ENCODE results near the gene MTHFD1. TPM values are rescaled to one million over a fixed set of nuclear protein-coding genes. Genes with fewer than 3 reads are reported as not detected.

The MTHFD1 gene
- total and polyA plus RNA-seq, 9 of the 15 experiments (the other 6 are each of a cell fraction or from before 2014, with no cell fraction given), result 66.7 to 158 (median 90.9) TPM

DNA sequence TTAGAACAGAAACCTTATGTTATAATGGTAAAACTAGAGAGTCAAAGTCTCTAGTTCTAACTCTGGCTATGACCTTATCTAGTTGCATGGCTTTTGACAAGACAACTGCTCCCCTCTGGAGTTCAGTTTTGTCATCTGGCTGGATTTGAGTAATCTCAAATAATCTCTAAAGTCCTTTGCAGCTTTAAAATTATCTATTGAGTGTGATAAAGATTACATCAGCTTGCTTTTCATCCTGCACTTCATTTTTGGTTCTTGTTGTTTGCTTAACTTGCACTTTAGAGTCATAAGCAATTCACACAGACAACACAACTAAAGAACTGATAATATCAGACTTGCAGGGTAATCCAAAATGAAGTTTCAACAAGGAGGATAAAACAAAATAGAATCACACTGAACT, 79.4 kb downstream of the MTHFD1 start:
- CTCF ChIA-PET (ENCODE audit: low intra/inter-chr PET ratio), result no interaction called here
- in situ Hi-C loops (cut with MboI), result loop anchor here (10.0 kb wide), 1 partner anchor 123 kb away; no protein-coding TSS in a partner anchor

DNA sequence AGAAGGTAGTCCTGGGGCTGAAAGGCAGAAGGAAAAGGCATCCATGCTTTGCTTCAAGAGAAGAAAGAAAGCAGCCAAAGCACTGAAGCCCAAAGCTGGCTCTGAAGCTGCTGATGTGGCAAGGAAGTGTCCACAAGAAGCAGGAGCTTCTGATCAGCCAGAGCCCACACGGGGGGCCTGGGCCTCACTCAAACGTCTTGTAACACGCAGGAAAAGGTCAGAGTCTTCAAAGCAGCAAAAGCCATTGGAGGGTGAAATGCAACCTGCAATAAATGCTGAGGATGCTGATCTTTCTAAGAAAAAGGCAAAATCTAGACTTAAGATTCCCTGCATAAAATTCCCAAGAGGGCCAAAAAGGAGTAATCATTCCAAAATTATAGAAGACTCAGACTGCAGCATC, 80.3 kb downstream of the MTHFD1 start:
- no peaks in the 10 kb centered on the region for H3K27me3 ChIP-seq (ENCODE audit: control insufficient read depth in 2 of 2, insufficient read depth in 2 of 2, low read length in 2 of 2)
- H3K9me3 ChIP-seq (replicated peaks; ENCODE audit: control insufficient read depth, insufficient read depth, low read depth, low read length), result no peaks in the 10 kb centered on the region
- no peak overlapping the region for H3K4me3 ChIP-seq
- intact Hi-C loops (cut with micrococcal nuclease), result loop anchor here (5.0 kb wide), 1 partner anchor 39 kb away; no protein-coding TSS in a partner anchor
- no peak overlapping the region for H3K9ac ChIP-seq (ENCODE audit: insufficient read depth in 1 of 2, low read depth in 2 of 2, low read length in 2 of 2)
- no peaks in the 10 kb centered on the region for H3K79me2 ChIP-seq (ENCODE audit: control insufficient read depth, insufficient read depth, low read length)
- DNase-seq (ENCODE audit: extremely low read depth in 1 of 4, low spot score in 3 of 4) (no peak), FAIRE-seq (no peak), ATAC-seq (no peak)
- ChIA-PET POLR2A (interaction anchor here (0.6 kb wide), 1 partner anchor 81 kb away, joined by 3 read pairs; no protein-coding TSS in a partner anchor), CTCF (ENCODE audit: low intra/inter-chr PET ratio) (no interaction called here)
- peaks cover 8 to 9% of the 10 kb centered on the region in 2 experiments; a peak in 4 of 5 replicates for H3K4me1 ChIP-seq (replicated peaks in 1 of 2; ENCODE audit: control insufficient read depth in 2 of 2, insufficient read depth in 2 of 2, low read length in 2 of 2)
- H3K9me1 ChIP-seq (ENCODE audit: control insufficient read depth, insufficient read depth, low read length), result no peaks in the 10 kb centered on the region
- H3K4me2 ChIP-seq (ENCODE audit: insufficient read depth, low read length), result no peak overlapping the region
- WGBS (ENCODE audit: insufficient coverage, low coverage, missing lambda C conversion rate), result 21% methylated on average over 3 of the region's 3 CpGs
- in situ Hi-C loops (cut with MboI), result loop anchor here (10.0 kb wide), 1 partner anchor 124 kb away; no protein-coding TSS in a partner anchor
- no peaks in the 10 kb centered on the region for H3K36me3 ChIP-seq (ENCODE audit: control insufficient read depth, insufficient read depth, low read length)
- H4K20me1 ChIP-seq (replicated peaks; ENCODE audit: control insufficient read depth, insufficient read depth, low read length), result no peaks in the 10 kb centered on the region; the same call in 1 of the 2 replicates
- BruUV-seq (replicated peaks), result no TSS peak
- no peak overlapping the region for H3K27ac ChIP-seq (ENCODE audit: extremely low read depth, low read depth, low read length)
- H2AFZ ChIP-seq (ENCODE audit: low read depth, low read length), result no peak overlapping the region
- no peak for TF ChIP-seq ZNF12 (CRISPR knock-in tag; IDR thresholded peaks at IDR 0.05)
- TF ChIP-seq ZBTB9 (CRISPR knock-in tag; IDR thresholded peaks at IDR 0.05), result no peak
- TF ChIP-seq, protein P1, sequence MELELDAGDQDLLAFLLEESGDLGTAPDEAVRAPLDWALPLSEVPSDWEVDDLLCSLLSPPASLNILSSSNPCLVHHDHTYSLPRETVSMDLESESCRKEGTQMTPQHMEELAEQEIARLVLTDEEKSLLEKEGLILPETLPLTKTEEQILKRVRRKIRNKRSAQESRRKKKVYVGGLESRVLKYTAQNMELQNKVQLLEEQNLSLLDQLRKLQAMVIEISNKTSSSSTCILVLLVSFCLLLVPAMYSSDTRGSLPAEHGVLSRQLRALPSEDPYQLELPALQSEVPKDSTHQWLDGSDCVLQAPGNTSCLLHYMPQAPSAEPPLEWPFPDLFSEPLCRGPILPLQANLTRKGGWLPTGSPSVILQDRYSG (tag; conservative IDR thresholded peaks at IDR 0.05; ENCODE audit: low read depth), result no peak
- no peak for TF ChIP-seq NFATC3 (IDR thresholded peaks at IDR 0.05)
- TF ChIP-seq POLR2H (tag; IDR thresholded peaks at IDR 0.05; ENCODE audit: low read depth), result no peak
- TF ChIP-seq SRF (CRISPR knock-in tag; IDR thresholded peaks at IDR 0.05), result no peak
- no peak for TF ChIP-seq ATF4 (CRISPR knock-in tag; IDR thresholded peaks at IDR 0.05)

More for the DNA sequence above, 79.4 kb downstream of the MTHFD1 start:
- no TSS peak for BruUV-seq (replicated peaks)
- Histone ChIP-seq H3K9me1 (ENCODE audit: control insufficient read depth, insufficient read depth, low read length) (no peaks in the 10 kb centered on the region), H3K36me3 (ENCODE audit: control insufficient read depth, insufficient read depth, low read length) (no peaks in the 10 kb centered on the region), H3K4me3 (no peak overlapping the region), H3K4me2 (ENCODE audit: insufficient read depth, low read length) (no peak overlapping the region), H3K27ac (ENCODE audit: extremely low read depth, low read depth, low read length) (no peak overlapping the region), H3K27me3 (ENCODE audit: control insufficient read depth in 2 of 2, insufficient read depth in 2 of 2, low read length in 2 of 2) (no peaks in the 10 kb centered on the region), H2AFZ (ENCODE audit: low read depth, low read length) (no peak overlapping the region), H3K4me1 (replicated peaks in 1 of 2; ENCODE audit: control insufficient read depth in 2 of 2, insufficient read depth in 2 of 2, low read length in 2 of 2) (peaks cover 8 to 9% of the 10 kb centered on the region in 2 experiments; a peak in 4 of 5 replicates), H3K9me3 (replicated peaks; ENCODE audit: control insufficient read depth, insufficient read depth, low read depth, low read length) (no peaks in the 10 kb centered on the region), H3K9ac (ENCODE audit: insufficient read depth in 1 of 2, low read depth in 2 of 2, low read length in 2 of 2) (no peak overlapping the region), H3K79me2 (ENCODE audit: control insufficient read depth, insufficient read depth, low read length) (no peaks in the 10 kb centered on the region), H4K20me1 (replicated peaks; ENCODE audit: control insufficient read depth, insufficient read depth, low read length) (no peaks in the 10 kb centered on the region; the same call in 1 of the 2 replicates)
- FAIRE-seq (no peak), ATAC-seq (no peak), DNase-seq (ENCODE audit: extremely low read depth in 1 of 4, low spot score in 3 of 4) (no peak)
- TF ChIP-seq HMBOX1 (IDR thresholded peaks at IDR 0.05) (peak; percentile 41; the same call in 1 of the 2 replicates), HDAC3 (IDR thresholded peaks at IDR 0.05; ENCODE audit: borderline replicate concordance, partially characterized antibody) (no peak)
- POLR2A ChIA-PET, result no interaction called here
- intact Hi-C loops (cut with micrococcal nuclease), result loop anchor here (5.0 kb wide), 1 partner anchor 40 kb away; no protein-coding TSS in a partner anchor
